K562 (cell line): ENCODE measurements around the gene TRIM33. TPM values are rescaled to one million over a fixed set of nuclear protein-coding genes. Genes with fewer than 3 reads are reported as not detected.

Source experiments
- ARID1B ChIP-seq: fragments of 450-650 bp; IDR thresholded peaks from 2 replicates; pipeline ENCODE4 v1.6.1; 2016; ENCODE audit warnings: antibody characterized with exemption, mild to moderate bottlenecking, inconsistent platforms
- BCLAF1 ChIP-seq, 2 experiments: fragments of 450-650 bp in 1 of 2; IDR thresholded peaks; 2 replicates each; pipeline ENCODE4 v1.6.1; 2011 to 2017; ENCODE audit warnings: low read depth in 2 of 2, antibody characterized with exemption in 1 of 2, borderline replicate concordance in 1 of 2, low read length in 1 of 2, mild to moderate bottlenecking in 1 of 2, mixed read lengths in 1 of 2; ENCODE audit not compliant: control insufficient read depth in 1 of 2
- BRD4 ChIP-seq: fragments of 200-600 bp; sonication (generic); IDR thresholded peaks from 2 replicates; pipeline ENCODE4 v1.6.1; 2017; ENCODE audit warnings: inconsistent platforms
- CEBPG ChIP-seq, 3 experiments: fragments of 200-800 bp in 1 of 3; sonication (Bioruptor generic) in 1 of 3; sonication (generic) in 1 of 3; formaldehyde crosslinking in 1 of 3; IDR thresholded peaks in 2 of 3; conservative IDR thresholded peaks in 1 of 3; 2 replicates each; pipeline versions ENCODE4 v1.6.1 to v1.8.0; 2016 to 2022; ENCODE audit warnings: missing compliant biosample characterization in 2 of 3, missing genetic modification characterization in 2 of 3, mild to moderate bottlenecking in 1 of 3, missing genetic modification reagents in 1 of 3
- COPS2 ChIP-seq: fragments of 450-650 bp; conservative IDR thresholded peaks from 2 replicates; pipeline ENCODE4 v1.6.1; 2016; ENCODE audit warnings: mild to moderate bottlenecking, moderate library complexity
- GTF2F1 ChIP-seq: IDR thresholded peaks from 2 replicates; pipeline ENCODE4 v1.6.1; 2011; ENCODE audit warnings: low read depth, low read length, improper control_type of control experiment
- NR2C1 ChIP-seq, 2 experiments: fragments of 450-650 bp; IDR thresholded peaks; 2 replicates each; pipeline ENCODE4 v1.6.1; 2017; ENCODE audit warnings: mild to moderate bottlenecking in 2 of 2, antibody characterized with exemption in 1 of 2, inconsistent platforms in 1 of 2, missing compliant biosample characterization in 1 of 2, missing genetic modification characterization in 1 of 2
- OTX1 ChIP-seq: fragments of 450-650 bp; formaldehyde crosslinking; IDR thresholded peaks from 2 replicates; pipeline ENCODE4 v1.4.0; 2022; ENCODE audit warnings: mild to moderate bottlenecking
- RAD51 ChIP-seq: fragments of 450-650 bp; IDR thresholded peaks from 2 replicates; pipeline ENCODE4 v1.7.1; 2016; ENCODE audit warnings: low read depth, mild to moderate bottlenecking, borderline replicate concordance
- SOX6 ChIP-seq: fragments of 450-650 bp; IDR thresholded peaks from 2 replicates; pipeline ENCODE4 v1.6.1; 2014; ENCODE audit warnings: mild to moderate bottlenecking
- TEAD1 ChIP-seq, 2 experiments: fragments of 450-650 bp in 1 of 2; sonication (generic) in 1 of 2; formaldehyde crosslinking; IDR thresholded peaks; 2 replicates each; pipeline versions ENCODE4 v1.4.0 to v1.8.0; 2020 to 2022; ENCODE audit warnings: mild to moderate bottlenecking in 2 of 2, missing genetic modification reagents in 1 of 2
- WHSC1 ChIP-seq: IDR thresholded peaks from one replicate; pipeline ENCODE4 v1.6.1; 2012; ENCODE audit warnings: low read length, control low read depth, inconsistent platforms
- ZFP36 ChIP-seq: fragments of 150-350 bp; IDR thresholded peaks from 2 replicates; pipeline ENCODE4 v1.6.1; 2018; ENCODE audit warnings: low read length, low read depth; ENCODE audit not compliant: partially characterized antibody
- ZNF140 ChIP-seq: fragments of 250-450 bp; sonication (Bioruptor Pico); IDR thresholded peaks from 2 replicates; pipeline ENCODE4 v1.8.0; 2021; ENCODE audit warnings: moderate library complexity, mild to moderate bottlenecking, inconsistent platforms
- ZNF232 ChIP-seq: sonication (generic); formaldehyde crosslinking; IDR thresholded peaks from 2 replicates; pipeline ENCODE4 v1.8.0; 2022; ENCODE audit warnings: mild to moderate bottlenecking, missing genetic modification reagents
- ZNF24 ChIP-seq: fragments of 450-650 bp; IDR thresholded peaks from 2 replicates; pipeline ENCODE4 v1.6.1; 2016
- ZNF518B ChIP-seq: fragments of 250-450 bp; sonication (Bioruptor Pico); IDR thresholded peaks from 2 replicates; pipeline ENCODE4 v1.5.0; 2021; ENCODE audit warnings: mild to moderate bottlenecking, moderate library complexity
- polyA plus RNA-seq, 8 experiments: library from polyadenylated mRNA; depleted of rRNA in 4 of 8; stranded (reverse) in 5 of 8; unstranded in 3 of 8; fragments of >200 nt; fragmentation: Nextera tagmentation in 2 of 8; fragmentation: Illumina TruSeq in 1 of 8; extraction: Ambion mirVana in 2 of 8; extraction: Trizol in 1 of 8; gene quantifications; 2 replicates each; pipeline versions ENCODE4 v1.2.1 to v1.2.3, GENCODE V29; 2011 to 2014; ENCODE audit warnings: inconsistent platforms in 1 of 8, missing spikeins in 1 of 8
- total RNA-seq, 7 experiments: library from RNA; depleted of rRNA in 6 of 7; stranded (reverse); fragments of >200 nt in 6 of 7; fragmentation: Illumina TruSeq in 2 of 7; extraction: Trizol in 2 of 7; gene quantifications; 2 replicates each; pipeline versions ENCODE4 v1.2.1 to v1.2.3, GENCODE V29; 2011 to 2021; ENCODE audit warnings: low replicate concordance in 1 of 7
- TF ChIP-seq, protein P1 (sequence below): fragments of 250-450 bp; sonication (Bioruptor Pico); IDR thresholded peaks from 2 replicates; pipeline ENCODE4 v1.5.0; 2021
- TF ChIP-seq, protein P2 (sequence below): sonication (generic); formaldehyde crosslinking; IDR thresholded peaks from 2 replicates; pipeline ENCODE4 v1.8.0; 2022; ENCODE audit warnings: missing genetic modification reagents, mild to moderate bottlenecking, moderate library complexity, borderline replicate concordance

TRIM33 gene
- total and polyA plus RNA-seq, 9 of the 15 experiments (the other 6 are each of a cell fraction or from before 2014, with no cell fraction given) = 9.3 to 58.4 (median 40.2) TPM

- TF ChIP-seq CEBPG (CRISPR knock-in tag; IDR thresholded peaks at IDR 0.05) (peak; percentile 57; the same call in 1 of the 2 replicates), CEBPG (tag; conservative IDR thresholded peaks at IDR 0.05 in 1 of 2, IDR thresholded peaks at IDR 0.05 in 1 of 2) (no peak; a peak in 1 of 4 replicates), ZNF232 (CRISPR knock-in tag) (no peak), BRD4 (no peak), ZNF24 (peak; percentile 87), GTF2F1 (no peak), SOX6 (peak; percentile 76), NR2C1 (IDR thresholded peaks at IDR 0.05) (no peak), NR2C1 (tag; IDR thresholded peaks at IDR 0.05) (no peak), WHSC1 (no peak), OTX1 (CRISPR knock-in tag) (no peak), RAD51 (no peak; the same call in 1 of the 2 replicates), BCLAF1 (IDR thresholded peaks at IDR 0.05; ENCODE audit: borderline replicate concordance in 1 of 2, control insufficient read depth in 1 of 2, low read depth in 2 of 2, low read length in 1 of 2) (0 out of 4 replicates have a peak, but pooled peaks of 1 of the 2 experiments have one; percentile 50), TEAD1 (CRISPR knock-in tag; IDR thresholded peaks at IDR 0.05) (peak; percentile 43 to 96; a peak in 2 of 4 replicates), ARID1B (peak; percentile 48; the same call in 1 of the 2 replicates), ZFP36 (peak; percentile 34), ZNF140 (CRISPR knock-in tag) (no peak), COPS2 (no peak), ZNF518B (no peak)
- TF ChIP-seq, protein P1, sequence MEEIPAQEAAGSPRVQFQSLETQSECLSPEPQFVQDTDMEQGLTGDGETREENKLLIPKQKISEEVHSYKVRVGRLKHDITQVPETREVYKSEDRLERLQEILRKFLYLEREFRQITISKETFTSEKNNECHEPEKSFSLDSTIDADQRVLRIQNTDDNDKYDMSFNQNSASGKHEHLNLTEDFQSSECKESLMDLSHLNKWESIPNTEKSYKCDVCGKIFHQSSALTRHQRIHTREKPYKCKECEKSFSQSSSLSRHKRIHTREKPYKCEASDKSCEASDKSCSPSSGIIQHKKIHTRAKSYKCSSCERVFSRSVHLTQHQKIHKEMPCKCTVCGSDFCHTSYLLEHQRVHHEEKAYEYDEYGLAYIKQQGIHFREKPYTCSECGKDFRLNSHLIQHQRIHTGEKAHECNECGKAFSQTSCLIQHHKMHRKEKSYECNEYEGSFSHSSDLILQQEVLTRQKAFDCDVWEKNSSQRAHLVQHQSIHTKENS (CRISPR knock-in tag) = no peak
- TF ChIP-seq, protein P2, sequence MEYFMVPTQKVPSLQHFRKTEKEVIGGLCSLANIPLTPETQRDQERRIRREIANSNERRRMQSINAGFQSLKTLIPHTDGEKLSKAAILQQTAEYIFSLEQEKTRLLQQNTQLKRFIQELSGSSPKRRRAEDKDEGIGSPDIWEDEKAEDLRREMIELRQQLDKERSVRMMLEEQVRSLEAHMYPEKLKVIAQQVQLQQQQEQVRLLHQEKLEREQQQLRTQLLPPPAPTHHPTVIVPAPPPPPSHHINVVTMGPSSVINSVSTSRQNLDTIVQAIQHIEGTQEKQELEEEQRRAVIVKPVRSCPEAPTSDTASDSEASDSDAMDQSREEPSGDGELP (CRISPR knock-in tag) = peak; percentile 93
Measured at GRCh38 chr1:114346480-114347029, 164.4 kb downstream of the TRIM33 start (continued).
